Measurements from ENCODE around the gene PAPOLA. TPM values are rescaled to one million over a fixed set of nuclear protein-coding genes. Genes with fewer than 3 reads are reported as not detected.

PAPOLA gene
- total RNA-seq, 4 donors from 2014 or later = 175 to 206 (median 183) TPM

DNA sequence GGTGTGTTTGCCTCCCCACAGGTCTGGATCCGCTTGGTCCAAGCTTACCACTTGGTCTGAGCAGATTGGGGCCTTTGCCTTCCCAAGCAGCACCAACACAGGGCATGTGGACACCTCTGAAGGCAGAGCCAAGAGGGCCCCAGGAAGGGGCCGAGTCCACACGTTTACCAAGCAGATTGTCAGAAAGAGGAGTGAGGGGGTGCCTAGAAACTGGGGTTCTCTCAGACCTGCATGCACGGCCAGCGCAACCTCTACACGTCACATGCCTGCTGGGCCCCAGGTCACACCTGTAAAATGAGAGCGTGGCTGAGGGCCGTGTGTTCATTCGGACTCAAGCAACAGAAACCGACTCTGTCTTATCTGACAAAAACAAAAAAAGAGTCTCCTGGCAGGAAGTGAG, 96.9 kb downstream of the PAPOLA start:
- DNase-seq = peak in 1 of 3 donors; percentile 26
- Histone ChIP-seq H3K4me1 (no peaks in the 10 kb centered on the region), H3K4me3 (no peak overlapping the region), H3K36me3 (no peaks in the 10 kb centered on the region), H3K27me3 (no peaks in the 10 kb centered on the region), H3K9me3 (no peaks in the 10 kb centered on the region), H3K27ac (no peak overlapping the region)
- TF ChIP-seq POLR2A (IDR thresholded peaks at IDR 0.05) = no peak
- TF ChIP-seq, protein P1, sequence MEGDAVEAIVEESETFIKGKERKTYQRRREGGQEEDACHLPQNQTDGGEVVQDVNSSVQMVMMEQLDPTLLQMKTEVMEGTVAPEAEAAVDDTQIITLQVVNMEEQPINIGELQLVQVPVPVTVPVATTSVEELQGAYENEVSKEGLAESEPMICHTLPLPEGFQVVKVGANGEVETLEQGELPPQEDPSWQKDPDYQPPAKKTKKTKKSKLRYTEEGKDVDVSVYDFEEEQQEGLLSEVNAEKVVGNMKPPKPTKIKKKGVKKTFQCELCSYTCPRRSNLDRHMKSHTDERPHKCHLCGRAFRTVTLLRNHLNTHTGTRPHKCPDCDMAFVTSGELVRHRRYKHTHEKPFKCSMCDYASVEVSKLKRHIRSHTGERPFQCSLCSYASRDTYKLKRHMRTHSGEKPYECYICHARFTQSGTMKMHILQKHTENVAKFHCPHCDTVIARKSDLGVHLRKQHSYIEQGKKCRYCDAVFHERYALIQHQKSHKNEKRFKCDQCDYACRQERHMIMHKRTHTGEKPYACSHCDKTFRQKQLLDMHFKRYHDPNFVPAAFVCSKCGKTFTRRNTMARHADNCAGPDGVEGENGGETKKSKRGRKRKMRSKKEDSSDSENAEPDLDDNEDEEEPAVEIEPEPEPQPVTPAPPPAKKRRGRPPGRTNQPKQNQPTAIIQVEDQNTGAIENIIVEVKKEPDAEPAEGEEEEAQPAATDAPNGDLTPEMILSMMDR (IDR thresholded peaks at IDR 0.05) = no peak

DNA sequence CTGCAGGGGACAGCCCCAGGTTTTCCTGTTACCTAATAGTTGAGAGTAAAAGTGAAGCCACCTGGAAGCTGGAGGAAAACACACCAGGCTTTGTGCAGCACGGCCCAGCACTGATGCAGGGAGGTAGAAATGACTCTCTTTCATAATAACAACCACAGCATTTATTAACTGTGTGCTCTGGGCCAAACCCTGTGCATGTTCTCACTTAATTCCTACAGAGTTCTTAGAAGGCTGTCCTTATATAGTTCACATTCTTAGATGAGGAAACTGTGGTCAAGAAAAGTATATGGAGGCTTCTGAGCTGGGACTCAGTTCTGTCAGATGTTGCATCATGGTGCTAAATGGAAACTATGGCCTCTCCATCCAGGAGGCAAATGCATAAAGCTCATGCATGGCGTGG, 100.0 kb downstream of the PAPOLA start:
- TF ChIP-seq, protein P1 (IDR thresholded peaks at IDR 0.05) = no peak
- no peak for TF ChIP-seq POLR2A (IDR thresholded peaks at IDR 0.05)
- no peaks in the 10 kb centered on the region for H3K9me3 ChIP-seq
- no peak for DNase-seq
- H3K4me3 ChIP-seq = no peak overlapping the region
- H3K27me3 ChIP-seq = no peaks in the 10 kb centered on the region
- H3K4me1 ChIP-seq = no peaks in the 10 kb centered on the region
- H3K27ac ChIP-seq = no peak overlapping the region
- no peaks in the 10 kb centered on the region for H3K36me3 ChIP-seq

DNA sequence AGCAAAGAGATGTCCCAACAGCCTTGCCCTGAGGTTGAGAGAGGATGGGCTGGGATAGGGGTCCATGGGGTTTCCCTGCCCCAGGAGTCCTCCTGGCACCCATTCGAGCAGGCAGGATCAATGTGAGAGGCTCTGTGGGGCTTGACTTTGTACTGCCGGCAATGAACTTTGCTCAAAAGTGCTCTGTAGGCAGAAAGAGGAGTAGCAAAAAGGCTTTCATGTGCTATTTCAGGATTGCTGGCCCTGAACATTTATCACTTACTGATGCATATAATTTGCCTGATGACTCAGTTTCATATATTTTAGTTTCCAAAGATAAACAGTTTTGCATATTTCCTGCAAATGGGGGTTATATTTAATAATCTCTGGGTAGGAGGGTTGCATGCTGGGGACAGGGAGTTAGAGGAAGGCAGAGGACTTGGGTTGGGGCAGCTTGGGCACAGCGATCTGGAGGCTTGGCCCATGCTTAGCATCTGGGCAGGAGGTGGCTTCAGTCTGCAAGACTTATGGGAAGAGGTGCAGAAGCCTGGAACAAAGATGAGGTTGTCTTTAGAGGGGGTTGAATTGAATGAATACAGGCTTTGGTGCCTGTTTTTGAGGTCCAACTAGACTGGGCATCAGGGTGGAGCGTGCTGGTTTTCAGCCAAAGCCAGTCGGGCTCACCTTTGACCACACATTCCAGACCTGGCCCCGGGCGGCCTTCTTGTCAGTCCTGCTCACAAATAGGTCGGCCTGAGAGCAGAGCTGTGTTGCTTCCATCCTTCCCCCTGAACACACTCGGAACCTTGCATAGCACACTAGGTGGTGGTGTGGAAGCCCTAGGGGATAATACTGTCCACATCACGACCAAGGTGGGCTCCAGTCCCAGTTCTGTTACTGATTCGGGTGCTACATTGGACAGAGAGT, 101.4 kb downstream of the PAPOLA start:
- H3K4me1 ChIP-seq = no peaks in the 10 kb centered on the region
- H3K36me3 ChIP-seq = no peaks in the 10 kb centered on the region
- no peaks in the 10 kb centered on the region for H3K27me3 ChIP-seq
- TF ChIP-seq, protein P1 (IDR thresholded peaks at IDR 0.05) = no peak
- no peak for TF ChIP-seq POLR2A (IDR thresholded peaks at IDR 0.05)
- no peak overlapping the region for H3K4me3 ChIP-seq
- no peak overlapping the region for H3K27ac ChIP-seq
- no peak for DNase-seq
- no peaks in the 10 kb centered on the region for H3K9me3 ChIP-seq

- no peak overlapping the region for H3K27ac ChIP-seq
- no peaks in the 10 kb centered on the region for H3K4me1 ChIP-seq
- no peaks in the 10 kb centered on the region for H3K36me3 ChIP-seq
- no peak for DNase-seq
- H3K9me3 ChIP-seq = no peaks in the 10 kb centered on the region
- H3K27me3 ChIP-seq = no peaks in the 10 kb centered on the region
- H3K4me3 ChIP-seq = no peak overlapping the region
- TF ChIP-seq POLR2A (IDR thresholded peaks at IDR 0.05) = no peak
- TF ChIP-seq, protein P1 (IDR thresholded peaks at IDR 0.05) = no peak
Observed at GRCh38 chr14:96614481-96614881, 112.3 kb downstream of the PAPOLA start.

- H3K4me1 ChIP-seq = no peaks in the 10 kb centered on the region
- no peaks in the 10 kb centered on the region for H3K36me3 ChIP-seq
- no peak for DNase-seq
- H3K4me3 ChIP-seq = no peak overlapping the region
- TF ChIP-seq, protein P1 (IDR thresholded peaks at IDR 0.05) = no peak
- TF ChIP-seq POLR2A (IDR thresholded peaks at IDR 0.05) = no peak
- H3K27me3 ChIP-seq = no peaks in the 10 kb centered on the region
- H3K9me3 ChIP-seq = no peaks in the 10 kb centered on the region
- no peak overlapping the region for H3K27ac ChIP-seq
Observed at GRCh38 chr14:96616161-96616721, 114.1 kb downstream of the PAPOLA start.

Other genes with a start within 250 kb of the PAPOLA start
- gene BDKRB1, start 246.2 kb upstream of the PAPOLA start, total RNA-seq = 1 to 10 TPM; 2.2 to 3.4 (median 2.8) TPM
- 10 to 100 TPM; 39.8 to 85.8 (median 47.4) TPM for gene ATG2B, start 139.0 kb upstream of the PAPOLA start, total RNA-seq
- 100 to 1,000 TPM in 1 of 4 donors, 10 to 100 TPM in 3; 56.8 to 140 (median 62.8) TPM for gene GSKIP, start 138.9 kb upstream of the PAPOLA start, total RNA-seq
- gene AK7, start 110.3 kb upstream of the PAPOLA start, total RNA-seq = 10 to 100 TPM in 1 of 4 donors, 1 to 10 TPM in 2, not detected in 1; 6.2 to 10.8 (median 9.1) TPM

Data from Peyer's patch (tissue), 4 donors.